ENCODE data around the gene CADPS.

CADPS gene

DNA sequence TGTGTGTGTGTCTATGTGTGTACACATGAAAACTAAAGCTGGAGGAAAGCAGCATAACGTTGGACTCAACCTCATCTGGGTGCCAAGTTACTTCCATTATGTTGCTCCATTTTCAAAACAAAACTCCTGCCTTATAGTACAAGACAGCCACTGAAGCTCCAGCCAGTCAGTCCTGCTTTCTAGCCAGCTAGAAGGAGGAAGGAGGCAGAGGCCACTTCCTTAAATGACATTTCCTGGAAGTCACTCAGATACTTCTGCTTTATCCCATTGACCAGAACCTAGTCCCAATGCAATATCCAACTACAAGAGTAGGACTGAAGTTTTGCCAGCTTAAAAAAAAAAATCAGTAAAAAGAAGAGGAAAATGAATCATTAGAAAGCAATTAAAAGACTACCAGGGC is 31.7 kb downstream of the CADPS start:
- in situ Hi-C loops (cut with MboI; ENCODE audit: low sequenced_read_pairs): no loop called here
- Histone ChIP-seq H3K27me3 (ENCODE audit: low read depth) (no peaks in the 10 kb centered on the region; the same call in none of the 2 replicates), H3K9me3 (no peaks in the 10 kb centered on the region), H3K36me3 (replicated peaks) (no peaks in the 10 kb centered on the region), H3K4me1 (no peaks in the 10 kb centered on the region), H3K4me3 (no peak overlapping the region)
- no peak for DNase-seq (ENCODE audit: low spot score in 2 of 2)

DNA sequence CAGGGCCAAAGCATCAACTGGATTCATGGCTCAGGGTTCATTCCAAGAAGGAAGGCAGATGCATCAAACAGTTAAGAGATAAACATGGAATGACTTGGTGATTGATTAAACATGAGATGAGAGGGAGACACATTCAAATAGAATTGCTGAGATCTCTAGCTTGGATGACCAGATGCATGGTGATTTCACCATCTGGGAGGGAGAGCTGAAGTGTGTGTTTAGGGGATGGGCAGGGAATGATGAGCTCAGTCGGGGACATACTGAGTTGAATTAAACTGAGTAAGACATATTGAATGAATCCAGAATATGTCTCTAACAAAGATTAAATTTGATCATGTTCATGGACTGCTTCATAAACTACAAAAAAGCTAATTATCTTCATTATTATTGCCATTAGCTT is 35.5 kb downstream of the CADPS start:
- peaks cover 26% of the 10 kb centered on the region for H3K27me3 ChIP-seq (ENCODE audit: low read depth)
- no peaks in the 10 kb centered on the region for H3K36me3 ChIP-seq (replicated peaks)
- no peaks in the 10 kb centered on the region for H3K9me3 ChIP-seq
- H3K4me1 ChIP-seq: no peaks in the 10 kb centered on the region
- in situ Hi-C loops (cut with MboI; ENCODE audit: low sequenced_read_pairs): no loop called here
- H3K4me3 ChIP-seq: no peak overlapping the region
- DNase-seq (ENCODE audit: low spot score in 2 of 2): no peak

DNA sequence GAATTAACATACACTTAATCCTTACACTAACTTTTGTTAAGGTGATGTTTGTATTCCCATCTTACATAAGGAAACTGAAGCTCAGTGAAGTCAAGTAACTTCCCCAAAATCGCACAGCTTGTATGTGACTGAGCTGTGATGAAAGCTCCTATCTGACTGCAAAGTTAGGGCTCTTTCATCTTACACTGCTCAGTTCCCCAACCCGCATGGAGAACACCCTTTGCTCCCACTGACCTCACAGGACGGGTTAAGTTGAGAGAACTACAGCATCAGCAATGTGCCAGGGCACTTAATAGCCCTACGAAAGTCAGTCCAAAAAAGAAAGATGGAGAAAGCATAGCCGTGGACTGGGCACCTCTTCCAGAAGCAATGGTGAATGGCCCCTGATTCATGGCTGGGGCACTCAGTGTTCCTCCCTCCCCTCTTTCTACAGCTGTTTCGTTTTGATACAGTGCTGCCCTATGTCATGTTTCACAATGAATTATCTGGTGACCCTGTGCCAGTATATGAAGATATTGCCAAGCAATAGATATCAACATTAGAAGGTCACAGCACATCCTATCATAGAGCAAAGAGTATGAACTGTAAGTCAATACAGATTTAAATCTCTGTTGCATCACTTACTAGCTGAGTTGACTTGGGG is 38.0 kb downstream of the CADPS start:
- in situ Hi-C loops (cut with MboI; ENCODE audit: low sequenced_read_pairs): no loop called here
- H3K36me3 ChIP-seq (replicated peaks): no peaks in the 10 kb centered on the region

DNA sequence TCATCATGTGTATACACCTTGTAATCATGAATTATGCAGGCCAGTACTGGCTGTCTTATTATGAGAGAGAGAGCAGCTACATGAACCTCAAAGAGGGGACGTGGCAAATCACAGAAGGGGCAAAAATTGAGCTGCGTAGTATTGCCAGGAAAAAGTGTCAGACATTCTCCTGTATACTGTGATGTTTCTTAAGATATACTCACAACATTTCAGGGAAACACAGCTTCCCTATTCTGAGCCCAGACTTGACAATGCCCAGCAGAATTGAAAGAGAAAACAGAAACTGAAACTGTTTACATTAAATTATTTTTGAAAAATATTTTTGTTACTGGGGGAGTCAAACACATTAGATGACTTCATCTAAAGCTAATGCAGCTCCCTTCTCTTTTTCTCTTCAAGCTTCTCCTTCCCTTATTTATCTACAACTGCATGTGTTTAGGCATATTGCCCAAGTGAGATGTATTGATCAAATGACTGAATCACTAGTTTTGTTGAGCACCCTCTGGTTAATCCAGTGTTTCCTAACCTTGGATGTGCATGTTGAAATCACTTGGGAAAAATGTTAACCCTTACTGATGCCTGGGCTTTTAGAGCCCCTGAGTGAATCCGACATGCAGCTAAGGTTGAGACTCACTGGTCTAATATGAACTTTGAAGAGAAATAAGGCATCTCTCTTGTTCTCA is 39.5 kb downstream of the CADPS start:
- peaks cover 4% of the 10 kb centered on the region; the same call in 1 of the 2 replicates for H3K4me1 ChIP-seq
- DNase-seq (ENCODE audit: low spot score in 2 of 2): no peak
- H3K4me3 ChIP-seq: no peak overlapping the region
- H3K36me3 ChIP-seq (replicated peaks): no peaks in the 10 kb centered on the region
- H3K9me3 ChIP-seq: no peaks in the 10 kb centered on the region
- H3K27me3 ChIP-seq (ENCODE audit: low read depth): peaks cover 29% of the 10 kb centered on the region
- in situ Hi-C loops (cut with MboI; ENCODE audit: low sequenced_read_pairs): no loop called here

More for the DNA sequence above, 38.0 kb downstream of the CADPS start:
- Histone ChIP-seq H3K27me3 (ENCODE audit: low read depth) (peaks cover 28% of the 10 kb centered on the region), H3K9me3 (no peaks in the 10 kb centered on the region), H3K4me1 (peaks cover 2% of the 10 kb centered on the region; the same call in 1 of the 2 replicates), H3K4me3 (no peak overlapping the region)
- DNase-seq (ENCODE audit: low spot score in 2 of 2): no peak

DNA sequence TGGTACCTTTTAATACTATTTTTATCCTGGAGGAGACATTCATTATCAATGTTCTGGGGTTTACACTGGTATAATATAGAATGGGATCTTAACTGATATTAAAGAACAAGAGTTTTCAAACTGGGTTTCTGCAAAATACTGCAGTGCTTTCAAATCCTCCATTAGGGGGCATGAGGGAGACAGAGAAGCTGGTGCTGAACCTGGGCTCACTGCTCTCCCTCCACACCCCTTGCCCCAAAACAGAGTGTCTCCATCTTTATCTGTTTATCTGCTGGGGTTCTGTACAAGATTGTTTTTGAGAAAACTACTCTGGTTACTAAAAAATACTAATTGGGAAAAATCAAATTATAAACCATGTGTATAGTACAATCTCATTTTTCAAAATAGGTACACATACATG is 41.7 kb downstream of the CADPS start:
- Histone ChIP-seq H3K9me3 (no peaks in the 10 kb centered on the region), H3K27me3 (ENCODE audit: low read depth) (peaks cover 29% of the 10 kb centered on the region), H3K4me3 (no peak overlapping the region), H3K4me1 (peaks cover 4% of the 10 kb centered on the region; the same call in 1 of the 2 replicates), H3K36me3 (replicated peaks) (no peaks in the 10 kb centered on the region)
- in situ Hi-C loops (cut with MboI; ENCODE audit: low sequenced_read_pairs): no loop called here
- peak; percentile 7 to 12 for DNase-seq (ENCODE audit: low spot score in 2 of 2)

DNA sequence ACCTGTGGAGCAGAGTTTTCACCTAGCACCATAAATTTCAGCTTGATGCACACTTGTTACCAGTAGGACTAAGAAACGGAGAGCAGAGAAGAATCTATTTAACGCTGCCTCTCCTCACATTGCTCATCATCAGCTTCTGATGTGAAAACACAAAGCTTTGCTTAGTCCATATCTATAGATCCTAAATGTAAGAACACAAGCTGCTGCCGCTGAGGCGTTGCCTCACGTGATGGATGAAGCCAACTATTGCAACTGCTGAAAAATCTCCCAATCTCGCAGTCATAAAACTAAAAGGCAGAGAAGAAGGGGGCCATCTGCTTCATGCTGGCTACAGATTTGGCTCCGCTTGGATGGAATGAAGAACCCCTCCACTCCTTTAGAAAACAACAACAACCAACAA is 42.7 kb downstream of the CADPS start:
- no peak for DNase-seq (ENCODE audit: low spot score in 2 of 2)
- H3K9me3 ChIP-seq: no peaks in the 10 kb centered on the region
- H3K4me1 ChIP-seq: peaks cover 4% of the 10 kb centered on the region; the same call in 1 of the 2 replicates
- no peak overlapping the region for H3K4me3 ChIP-seq
- peaks cover 22% of the 10 kb centered on the region for H3K27me3 ChIP-seq (ENCODE audit: low read depth)
- no peaks in the 10 kb centered on the region for H3K36me3 ChIP-seq (replicated peaks)
- in situ Hi-C loops (cut with MboI; ENCODE audit: low sequenced_read_pairs): no loop called here

DNA sequence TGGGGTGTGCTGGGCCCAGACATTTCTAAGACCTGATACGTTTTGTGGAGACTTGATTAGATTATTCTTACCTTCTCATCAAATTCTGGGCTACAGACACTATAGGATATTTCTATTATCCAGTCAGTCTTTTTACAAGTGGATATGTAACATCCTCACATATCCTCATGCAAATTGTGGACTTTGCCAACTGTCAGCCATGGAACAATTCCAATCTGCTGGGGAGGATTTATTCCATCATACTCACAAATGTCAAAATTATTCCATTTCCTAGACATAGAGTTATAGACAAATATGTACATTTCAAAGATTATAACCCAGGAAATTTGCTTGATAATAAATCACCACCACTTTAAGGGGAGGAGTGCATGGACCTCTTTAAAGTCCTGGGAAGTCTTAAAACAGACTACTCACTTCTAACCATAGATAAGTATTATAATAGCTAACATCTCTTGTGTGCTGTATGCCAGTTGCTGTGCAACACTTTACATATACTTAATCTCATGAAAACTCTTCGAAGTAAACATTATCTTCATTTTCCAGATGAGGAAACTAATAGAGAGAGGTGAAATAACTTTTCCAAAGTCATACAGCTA is 44.4 kb downstream of the CADPS start:
- Histone ChIP-seq H3K4me1 (peaks cover 4% of the 10 kb centered on the region; the same call in 1 of the 2 replicates), H3K4me3 (no peak overlapping the region), H3K36me3 (replicated peaks) (no peaks in the 10 kb centered on the region), H3K27me3 (ENCODE audit: low read depth) (peaks cover 11% of the 10 kb centered on the region), H3K9me3 (no peaks in the 10 kb centered on the region)
- no peak for DNase-seq (ENCODE audit: low spot score in 2 of 2)
- in situ Hi-C loops (cut with MboI; ENCODE audit: low sequenced_read_pairs): no loop called here

DNA sequence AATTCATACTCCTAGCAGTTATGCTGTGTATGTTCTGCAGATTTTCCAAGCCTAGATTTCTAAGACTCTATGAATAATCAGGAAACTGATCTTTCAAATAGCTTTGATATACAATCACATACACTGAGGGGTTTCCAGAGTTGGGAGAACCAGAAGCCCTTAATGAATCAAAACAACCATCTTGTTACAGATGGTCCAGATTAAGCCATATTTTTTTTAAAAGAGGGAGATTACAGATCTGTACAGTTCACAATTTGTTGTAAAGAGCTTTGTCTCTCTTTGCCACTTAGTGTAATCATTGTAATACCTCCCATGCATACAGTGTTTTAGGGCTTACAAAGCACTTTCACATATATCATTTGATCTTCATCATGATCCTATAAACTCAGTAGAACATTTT is 47.7 kb downstream of the CADPS start:
- in situ Hi-C loops (cut with MboI; ENCODE audit: low sequenced_read_pairs): no loop called here
- peaks cover 13% of the 10 kb centered on the region for H3K27me3 ChIP-seq (ENCODE audit: low read depth)
- no peak overlapping the region for H3K4me3 ChIP-seq
- no peak for DNase-seq (ENCODE audit: low spot score in 2 of 2)
- H3K4me1 ChIP-seq: peaks cover 4% of the 10 kb centered on the region; the same call in 1 of the 2 replicates
- H3K9me3 ChIP-seq: no peaks in the 10 kb centered on the region
- no peaks in the 10 kb centered on the region for H3K36me3 ChIP-seq (replicated peaks)

DNA sequence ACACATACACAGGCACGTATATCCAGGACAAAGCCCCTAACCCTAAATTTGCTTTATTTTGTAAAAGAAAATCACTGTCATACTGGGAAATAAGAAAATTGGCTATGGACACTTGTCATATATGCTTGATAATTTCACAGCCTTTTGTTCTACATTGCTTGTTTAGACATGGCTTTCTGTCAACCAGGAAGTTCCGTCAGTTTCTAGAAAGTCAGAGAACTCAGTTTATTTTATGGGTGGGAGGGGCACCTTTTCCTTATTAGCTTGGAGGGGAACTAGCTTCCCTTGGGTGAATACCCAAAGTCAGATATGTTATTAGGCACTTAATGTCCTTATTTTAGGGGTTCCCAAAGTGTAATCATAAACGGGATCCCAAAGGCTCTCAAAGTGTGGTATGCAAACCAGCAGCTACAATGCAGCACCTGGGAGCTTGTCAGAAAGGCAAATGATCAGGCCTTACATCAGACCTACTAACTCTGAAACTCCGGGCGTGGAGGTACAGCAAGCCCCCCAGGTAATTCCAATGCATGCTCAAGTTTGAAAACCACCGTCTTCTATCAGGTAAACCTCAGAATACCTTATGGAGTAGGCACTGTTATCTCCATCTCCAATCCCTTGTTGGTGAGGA is 50.1 kb downstream of the CADPS start:
- no peaks in the 10 kb centered on the region; the same call in 1 of the 2 replicates for H3K4me1 ChIP-seq
- in situ Hi-C loops (cut with MboI; ENCODE audit: low sequenced_read_pairs): no loop called here
- H3K4me3 ChIP-seq: no peak overlapping the region
- H3K9me3 ChIP-seq: no peaks in the 10 kb centered on the region
- H3K36me3 ChIP-seq (replicated peaks): no peaks in the 10 kb centered on the region
- H3K27me3 ChIP-seq (ENCODE audit: low read depth): peaks cover 10% of the 10 kb centered on the region
- DNase-seq (ENCODE audit: low spot score in 2 of 2): no peak

DNA sequence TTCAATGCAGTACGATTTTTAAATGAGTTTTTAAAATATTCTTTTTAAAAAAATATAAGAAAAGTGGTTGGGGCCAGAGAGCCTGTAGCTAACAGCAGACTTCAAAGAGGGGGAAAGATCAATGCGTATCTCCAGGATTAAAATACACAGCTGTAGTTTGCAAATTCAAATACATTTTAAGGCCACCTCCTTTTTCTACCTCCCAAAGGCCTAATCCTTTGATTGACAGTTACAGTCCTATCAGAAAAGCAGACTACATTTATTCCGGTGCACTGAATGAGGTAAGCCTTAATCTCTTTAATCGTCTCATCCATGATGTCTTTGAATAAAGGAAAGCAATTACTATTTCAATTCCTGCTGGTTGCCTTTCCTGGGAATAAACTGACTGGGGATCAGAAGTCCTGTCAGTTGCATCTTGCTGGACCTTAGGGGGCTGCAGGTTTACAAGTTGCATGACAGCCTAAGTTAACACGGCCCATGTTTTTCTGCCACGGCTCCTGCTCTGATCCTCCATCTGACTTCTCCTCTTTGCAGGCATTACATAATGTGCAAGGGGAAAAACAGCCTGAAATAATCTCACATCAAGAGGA is 51.7 kb downstream of the CADPS start:
- Histone ChIP-seq H3K4me3 (no peak overlapping the region), H3K27me3 (ENCODE audit: low read depth) (peaks cover 12% of the 10 kb centered on the region), H3K4me1 (no peaks in the 10 kb centered on the region; the same call in 1 of the 2 replicates), H3K9me3 (no peaks in the 10 kb centered on the region), H3K36me3 (replicated peaks) (no peaks in the 10 kb centered on the region)
- in situ Hi-C loops (cut with MboI; ENCODE audit: low sequenced_read_pairs): no loop called here
- DNase-seq (ENCODE audit: low spot score in 2 of 2): peak in 1 of 2 experiments; percentile 48

DNA sequence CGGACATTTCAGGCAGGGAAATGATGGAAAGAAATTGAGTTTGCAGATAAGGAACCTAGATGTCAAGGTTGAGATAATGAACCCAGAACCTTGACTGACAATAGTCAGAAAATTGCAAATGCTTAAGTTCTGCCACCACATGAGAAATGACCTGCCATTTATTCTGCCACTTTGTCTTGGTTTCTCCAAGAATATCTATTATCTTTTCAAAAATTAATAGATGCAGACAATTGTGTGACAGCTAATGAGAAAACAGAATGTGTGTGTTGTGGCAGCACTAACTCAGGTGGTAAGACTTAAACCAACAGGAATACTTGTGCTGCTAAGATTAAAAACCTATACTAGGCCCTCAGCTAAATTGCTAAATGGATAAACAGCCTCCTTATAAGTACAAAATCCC is 52.3 kb downstream of the CADPS start:
- Histone ChIP-seq H3K4me3 (no peak overlapping the region), H3K27me3 (ENCODE audit: low read depth) (peaks cover 15% of the 10 kb centered on the region), H3K36me3 (replicated peaks) (no peaks in the 10 kb centered on the region), H3K9me3 (no peaks in the 10 kb centered on the region), H3K4me1 (no peaks in the 10 kb centered on the region; the same call in 1 of the 2 replicates)
- DNase-seq (ENCODE audit: low spot score in 2 of 2): no peak
- in situ Hi-C loops (cut with MboI; ENCODE audit: low sequenced_read_pairs): no loop called here

DNA sequence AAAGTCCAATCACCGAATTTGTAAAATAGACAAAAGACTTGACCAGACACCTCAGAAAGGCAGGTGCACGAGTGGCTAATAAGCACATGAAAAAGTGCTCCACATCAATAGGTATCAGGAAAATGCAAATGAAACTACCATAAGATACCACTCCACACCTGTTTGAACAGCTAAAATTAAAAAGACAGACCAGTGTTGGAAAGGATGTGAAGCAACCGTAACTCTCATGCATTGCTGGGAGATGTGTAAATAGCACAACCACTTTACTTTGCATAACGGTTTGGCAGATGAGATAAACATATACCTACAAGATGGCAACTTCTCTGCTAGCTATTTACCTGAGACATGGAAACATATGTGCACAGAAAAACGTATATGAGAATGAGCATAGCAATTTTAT is 56.9 kb downstream of the CADPS start:
- DNase-seq (ENCODE audit: low spot score in 2 of 2): no peak
- Histone ChIP-seq H3K4me3 (no peak overlapping the region), H3K36me3 (replicated peaks) (no peaks in the 10 kb centered on the region), H3K9me3 (no peaks in the 10 kb centered on the region), H3K27me3 (ENCODE audit: low read depth) (peaks cover 18% of the 10 kb centered on the region), H3K4me1 (no peaks in the 10 kb centered on the region; the same call in 1 of the 2 replicates)
- in situ Hi-C loops (cut with MboI; ENCODE audit: low sequenced_read_pairs): no loop called here

DNA sequence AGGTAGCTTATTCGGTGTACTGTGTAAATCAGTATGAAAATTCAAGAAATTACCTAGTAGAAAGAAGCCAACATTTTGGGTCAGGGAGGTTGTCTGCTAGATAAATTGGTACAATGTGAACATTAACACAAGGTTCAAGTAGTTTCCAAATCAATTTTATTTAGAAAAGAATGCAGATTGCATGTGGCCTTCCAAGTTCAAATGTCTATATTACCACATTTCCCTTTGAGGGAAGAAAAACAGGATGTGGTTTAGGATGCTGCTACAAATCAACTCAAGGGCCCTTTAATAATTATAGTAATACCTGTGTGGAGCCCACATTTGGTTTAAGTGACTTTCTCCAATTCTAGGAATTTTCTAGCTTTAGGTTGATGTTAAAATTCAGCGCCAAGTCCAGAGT is 57.5 kb downstream of the CADPS start:
- in situ Hi-C loops (cut with MboI; ENCODE audit: low sequenced_read_pairs): no loop called here
- Histone ChIP-seq H3K27me3 (ENCODE audit: low read depth) (peaks cover 22% of the 10 kb centered on the region), H3K4me3 (no peak overlapping the region), H3K36me3 (replicated peaks) (no peaks in the 10 kb centered on the region), H3K4me1 (no peaks in the 10 kb centered on the region), H3K9me3 (no peaks in the 10 kb centered on the region)
- no peak for DNase-seq (ENCODE audit: low spot score in 2 of 2)
